ENCODE results near the gene CCR7.
"Not testable (repeated sequence)": the region's sequence is repeated elsewhere in the genome, so short reads cannot be mapped to it uniquely, and the experiment has no call there.

DNA sequence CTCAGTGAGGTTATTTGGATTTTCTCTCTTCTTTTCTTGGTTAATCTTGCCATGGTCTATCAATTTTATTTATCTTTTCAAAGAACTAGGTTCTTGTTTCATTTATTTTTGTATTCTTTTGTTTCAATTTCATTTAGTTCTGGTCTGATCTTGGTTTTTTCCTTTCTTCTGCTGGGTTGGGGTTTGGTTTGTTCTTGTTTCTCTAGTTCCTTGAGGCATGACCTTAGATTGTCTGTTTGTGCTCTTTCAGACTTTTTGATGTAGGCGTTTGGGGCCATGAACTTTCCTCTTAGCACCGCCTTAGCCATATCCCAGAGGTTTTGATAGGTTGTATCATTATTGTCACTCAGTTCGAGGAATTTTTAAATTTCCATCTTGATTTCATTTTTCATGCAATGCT, 21.0 kb upstream of the CCR7 start:
- TF ChIP-seq, protein P1, sequence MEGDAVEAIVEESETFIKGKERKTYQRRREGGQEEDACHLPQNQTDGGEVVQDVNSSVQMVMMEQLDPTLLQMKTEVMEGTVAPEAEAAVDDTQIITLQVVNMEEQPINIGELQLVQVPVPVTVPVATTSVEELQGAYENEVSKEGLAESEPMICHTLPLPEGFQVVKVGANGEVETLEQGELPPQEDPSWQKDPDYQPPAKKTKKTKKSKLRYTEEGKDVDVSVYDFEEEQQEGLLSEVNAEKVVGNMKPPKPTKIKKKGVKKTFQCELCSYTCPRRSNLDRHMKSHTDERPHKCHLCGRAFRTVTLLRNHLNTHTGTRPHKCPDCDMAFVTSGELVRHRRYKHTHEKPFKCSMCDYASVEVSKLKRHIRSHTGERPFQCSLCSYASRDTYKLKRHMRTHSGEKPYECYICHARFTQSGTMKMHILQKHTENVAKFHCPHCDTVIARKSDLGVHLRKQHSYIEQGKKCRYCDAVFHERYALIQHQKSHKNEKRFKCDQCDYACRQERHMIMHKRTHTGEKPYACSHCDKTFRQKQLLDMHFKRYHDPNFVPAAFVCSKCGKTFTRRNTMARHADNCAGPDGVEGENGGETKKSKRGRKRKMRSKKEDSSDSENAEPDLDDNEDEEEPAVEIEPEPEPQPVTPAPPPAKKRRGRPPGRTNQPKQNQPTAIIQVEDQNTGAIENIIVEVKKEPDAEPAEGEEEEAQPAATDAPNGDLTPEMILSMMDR (conservative IDR thresholded peaks at IDR 0.05; ENCODE audit: low read depth, low read length): not testable (repeated sequence)
- not testable (repeated sequence) for TF ChIP-seq EZH2 (IDR thresholded peaks at IDR 0.05; ENCODE audit: borderline replicate concordance, low read depth, low read length, poor library complexity, severe bottlenecking)
